GM19463 (cell line): ENCODE measurements around the gene STARD6.
A peak's percentile ranks its signal among the peaks of the same experiment; 100 is the strongest.
"Not testable (repeated sequence)": the region's sequence is repeated elsewhere in the genome, so short reads cannot be mapped to it uniquely, and the experiment has no call there.

ENCODE experiments used
- ATAC-seq: cut with Tn5 transposase; IDR thresholded peaks from one replicate; pipeline ENCODE4 v1.9.1; 2021; ENCODE audit warnings: mild to moderate bottlenecking, moderate library complexity; ENCODE audit not compliant: unreplicated experiment

STARD6 gene

GRCh38 chr18:54351186-54351585, 6.5 kb downstream of the STARD6 start:
- no peak for ATAC-seq

GRCh38 chr18:54338230-54338629, 19.4 kb downstream of the STARD6 start:
- no peak for ATAC-seq

- ATAC-seq: no peak
These were observed 22.0 kb downstream of the STARD6 start for GRCh38 chr18:54335638-54336173.

- peak; percentile 75 for ATAC-seq
These were observed 26.7 kb downstream of the STARD6 start for GRCh38 chr18:54330768-54331548.

- ATAC-seq: no peak
These were observed 27.9 kb downstream of the STARD6 start for GRCh38 chr18:54329787-54330186.

- ATAC-seq: no peak
These were observed 29.8 kb downstream of the STARD6 start for GRCh38 chr18:54327818-54328217.

GRCh38 chr18:54323970-54324369, 33.7 kb downstream of the STARD6 start:
- ATAC-seq: no peak

GRCh38 chr18:54323561-54323960, 34.1 kb downstream of the STARD6 start:
- no peak for ATAC-seq

GRCh38 chr18:54316071-54316820, 41.4 kb downstream of the STARD6 start:
- no peak for ATAC-seq

- not testable (repeated sequence) for ATAC-seq
These were observed 48.1 kb downstream of the STARD6 start for GRCh38 chr18:54309564-54309963.

GRCh38 chr18:54303408-54303807, 54.2 kb downstream of the STARD6 start:
- ATAC-seq: no peak

GRCh38 chr18:54298991-54299390, 58.7 kb downstream of the STARD6 start:
- not testable (repeated sequence) for ATAC-seq

GRCh38 chr18:54296062-54296461, 61.6 kb downstream of the STARD6 start:
- ATAC-seq: no peak

- ATAC-seq: no peak
These were observed 63.4 kb downstream of the STARD6 start for GRCh38 chr18:54294274-54294673.

- peak; percentile 99 for ATAC-seq
These were observed 72.5 kb downstream of the STARD6 start for GRCh38 chr18:54284981-54285785.

- ATAC-seq: peak; percentile 30
These were observed 73.1 kb downstream of the STARD6 start for GRCh38 chr18:54284535-54284934.

GRCh38 chr18:54280220-54280569, 77.5 kb downstream of the STARD6 start:
- no peak for ATAC-seq

GRCh38 chr18:54279477-54280219, 78.0 kb downstream of the STARD6 start:
- no peak for ATAC-seq

- no peak for ATAC-seq
These were observed 79.0 kb downstream of the STARD6 start for GRCh38 chr18:54278615-54279014.

GRCh38 chr18:54277899-54278298, 79.8 kb downstream of the STARD6 start:
- ATAC-seq: no peak
